ENCODE measurements around the gene KMT5B.

DNA sequence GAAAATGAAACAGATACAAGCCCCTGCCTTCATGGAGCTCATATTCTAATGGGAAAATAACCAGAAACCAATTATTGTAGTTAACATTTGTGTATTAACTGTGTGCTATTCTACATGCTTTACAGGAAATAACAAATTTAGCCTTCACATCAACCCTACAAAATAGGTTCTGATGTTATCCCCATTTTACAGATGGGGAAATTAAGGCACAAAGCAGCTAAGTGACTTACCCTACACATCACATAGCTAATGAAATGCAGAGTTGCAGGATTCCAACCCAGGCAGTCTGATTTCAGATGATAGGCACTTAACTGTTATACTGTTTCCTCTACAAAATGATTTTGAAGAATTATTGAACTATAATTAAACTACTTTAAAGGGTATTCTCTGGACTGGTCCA lies 43.7 kb downstream of the KMT5B start:
- TF ChIP-seq, protein P1, sequence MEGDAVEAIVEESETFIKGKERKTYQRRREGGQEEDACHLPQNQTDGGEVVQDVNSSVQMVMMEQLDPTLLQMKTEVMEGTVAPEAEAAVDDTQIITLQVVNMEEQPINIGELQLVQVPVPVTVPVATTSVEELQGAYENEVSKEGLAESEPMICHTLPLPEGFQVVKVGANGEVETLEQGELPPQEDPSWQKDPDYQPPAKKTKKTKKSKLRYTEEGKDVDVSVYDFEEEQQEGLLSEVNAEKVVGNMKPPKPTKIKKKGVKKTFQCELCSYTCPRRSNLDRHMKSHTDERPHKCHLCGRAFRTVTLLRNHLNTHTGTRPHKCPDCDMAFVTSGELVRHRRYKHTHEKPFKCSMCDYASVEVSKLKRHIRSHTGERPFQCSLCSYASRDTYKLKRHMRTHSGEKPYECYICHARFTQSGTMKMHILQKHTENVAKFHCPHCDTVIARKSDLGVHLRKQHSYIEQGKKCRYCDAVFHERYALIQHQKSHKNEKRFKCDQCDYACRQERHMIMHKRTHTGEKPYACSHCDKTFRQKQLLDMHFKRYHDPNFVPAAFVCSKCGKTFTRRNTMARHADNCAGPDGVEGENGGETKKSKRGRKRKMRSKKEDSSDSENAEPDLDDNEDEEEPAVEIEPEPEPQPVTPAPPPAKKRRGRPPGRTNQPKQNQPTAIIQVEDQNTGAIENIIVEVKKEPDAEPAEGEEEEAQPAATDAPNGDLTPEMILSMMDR (conservative IDR thresholded peaks at IDR 0.05 in 1 of 2, IDR thresholded peaks at IDR 0.05 in 1 of 2; ENCODE audit: low read depth in 1 of 2, low read length in 2 of 2) = no peak
- no peak for TF ChIP-seq EZH2 (IDR thresholded peaks at IDR 0.05; ENCODE audit: low read length, missing control alignments)

All from fibroblast of lung (primary cell).